SK-N-SH treated with all-trans-retinoic acid at 6 μM for 48 hours (cell line): Measurements from ENCODE around the gene KRT84.

ENCODE experiments used
- ARNTL ChIP-seq: fragments of 450-650 bp; formaldehyde crosslinking; IDR thresholded peaks from 2 replicates; pipeline ENCODE4 v1.5.0; 2020; ENCODE audit warnings: low read depth, mild to moderate bottlenecking, moderate library complexity, borderline replicate concordance
- ESRRG ChIP-seq: fragments of 250-450 bp; sonication (Bioruptor Pico); IDR thresholded peaks from 2 replicates; pipeline ENCODE4 v1.6.1; 2021; ENCODE audit warnings: mild to moderate bottlenecking
- GLIS3 ChIP-seq: fragments of 250-450 bp; sonication (Bioruptor Pico); IDR thresholded peaks from 2 replicates; pipeline ENCODE4 v1.5.0; 2020; ENCODE audit warnings: mild to moderate bottlenecking, moderate library complexity
- OSR1 ChIP-seq: fragments of 250-450 bp; sonication (Bioruptor Pico); IDR thresholded peaks from 2 replicates; pipeline ENCODE4 v1.8.0; 2022; ENCODE audit warnings: moderate library complexity, mild to moderate bottlenecking, inconsistent platforms
- RARB ChIP-seq: fragments of 250-450 bp; sonication (Bioruptor Pico); IDR thresholded peaks from 2 replicates; pipeline ENCODE4 v1.8.0; 2021; ENCODE audit warnings: mild to moderate bottlenecking, moderate library complexity
- TOX ChIP-seq: fragments of 250-450 bp; sonication (Bioruptor Pico); IDR thresholded peaks from 2 replicates; pipeline ENCODE4 v1.8.0; 2021; ENCODE audit warnings: mild to moderate bottlenecking, moderate library complexity, borderline replicate concordance
- ZC3H10 ChIP-seq: fragments of 250-450 bp; sonication (Bioruptor Pico); IDR thresholded peaks from 2 replicates; pipeline ENCODE4 v1.5.1; 2021; ENCODE audit warnings: mild to moderate bottlenecking, moderate library complexity
- TF ChIP-seq, protein P1 (sequence below): fragments of 250-450 bp; sonication (Bioruptor Pico); IDR thresholded peaks from 2 replicates; pipeline ENCODE4 v1.5.0; 2020; ENCODE audit warnings: mild to moderate bottlenecking, moderate library complexity
- TF ChIP-seq, protein P2 (sequence below): fragments of 250-450 bp; sonication (Bioruptor Pico); IDR thresholded peaks from 2 replicates; pipeline ENCODE4 v1.5.1; 2020; ENCODE audit warnings: low read depth, mild to moderate bottlenecking, moderate library complexity

GRCh38 chr12:52418576-52419110, 33.2 kb upstream of the KRT84 start:
- TF ChIP-seq ARNTL (no peak), GLIS3 (CRISPR knock-in tag) (no peak), OSR1 (no peak), RARB (CRISPR knock-in tag) (no peak), ESRRG (no peak), TOX (CRISPR knock-in tag) (no peak), ZC3H10 (CRISPR knock-in tag) (no peak)
- TF ChIP-seq, protein P1, sequence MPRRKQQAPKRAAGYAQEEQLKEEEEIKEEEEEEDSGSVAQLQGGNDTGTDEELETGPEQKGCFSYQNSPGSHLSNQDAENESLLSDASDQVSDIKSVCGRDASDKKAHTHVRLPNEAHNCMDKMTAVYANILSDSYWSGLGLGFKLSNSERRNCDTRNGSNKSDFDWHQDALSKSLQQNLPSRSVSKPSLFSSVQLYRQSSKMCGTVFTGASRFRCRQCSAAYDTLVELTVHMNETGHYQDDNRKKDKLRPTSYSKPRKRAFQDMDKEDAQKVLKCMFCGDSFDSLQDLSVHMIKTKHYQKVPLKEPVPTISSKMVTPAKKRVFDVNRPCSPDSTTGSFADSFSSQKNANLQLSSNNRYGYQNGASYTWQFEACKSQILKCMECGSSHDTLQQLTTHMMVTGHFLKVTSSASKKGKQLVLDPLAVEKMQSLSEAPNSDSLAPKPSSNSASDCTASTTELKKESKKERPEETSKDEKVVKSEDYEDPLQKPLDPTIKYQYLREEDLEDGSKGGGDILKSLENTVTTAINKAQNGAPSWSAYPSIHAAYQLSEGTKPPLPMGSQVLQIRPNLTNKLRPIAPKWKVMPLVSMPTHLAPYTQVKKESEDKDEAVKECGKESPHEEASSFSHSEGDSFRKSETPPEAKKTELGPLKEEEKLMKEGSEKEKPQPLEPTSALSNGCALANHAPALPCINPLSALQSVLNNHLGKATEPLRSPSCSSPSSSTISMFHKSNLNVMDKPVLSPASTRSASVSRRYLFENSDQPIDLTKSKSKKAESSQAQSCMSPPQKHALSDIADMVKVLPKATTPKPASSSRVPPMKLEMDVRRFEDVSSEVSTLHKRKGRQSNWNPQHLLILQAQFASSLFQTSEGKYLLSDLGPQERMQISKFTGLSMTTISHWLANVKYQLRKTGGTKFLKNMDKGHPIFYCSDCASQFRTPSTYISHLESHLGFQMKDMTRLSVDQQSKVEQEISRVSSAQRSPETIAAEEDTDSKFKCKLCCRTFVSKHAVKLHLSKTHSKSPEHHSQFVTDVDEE, result no peak
- TF ChIP-seq, protein P2, sequence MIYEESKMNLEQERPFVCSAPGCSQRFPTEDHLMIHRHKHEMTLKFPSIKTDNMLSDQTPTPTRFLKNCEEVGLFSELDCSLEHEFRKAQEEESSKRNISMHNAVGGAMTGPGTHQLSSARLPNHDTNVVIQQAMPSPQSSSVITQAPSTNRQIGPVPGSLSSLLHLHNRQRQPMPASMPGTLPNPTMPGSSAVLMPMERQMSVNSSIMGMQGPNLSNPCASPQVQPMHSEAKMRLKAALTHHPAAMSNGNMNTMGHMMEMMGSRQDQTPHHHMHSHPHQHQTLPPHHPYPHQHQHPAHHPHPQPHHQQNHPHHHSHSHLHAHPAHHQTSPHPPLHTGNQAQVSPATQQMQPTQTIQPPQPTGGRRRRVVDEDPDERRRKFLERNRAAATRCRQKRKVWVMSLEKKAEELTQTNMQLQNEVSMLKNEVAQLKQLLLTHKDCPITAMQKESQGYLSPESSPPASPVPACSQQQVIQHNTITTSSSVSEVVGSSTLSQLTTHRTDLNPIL, result no peak
